Glomerular endothelial cell (primary cell): ENCODE data around the gene PROSER1. TPM values are rescaled to one million over a fixed set of nuclear protein-coding genes. Genes with fewer than 3 reads are reported as not detected.

Experiments used
- total RNA-seq: library from RNA; depleted of rRNA; stranded (reverse); fragments of >200 nt; gene quantifications from 2 replicates; pipeline ENCODE4 v1.2.3, GENCODE V29; 2015

PROSER1 gene
- total RNA-seq, 1 donor from 2014 or later: 21.2 TPM

Other genes starting within 250 kb of the PROSER1 start
- not detected in 2 replicates for gene STOML3, start 47.3 kb downstream of the PROSER1 start, total RNA-seq
- gene NHLRC3, start 367 bp upstream of the PROSER1 start, total RNA-seq: 7.2 and 11.4 TPM in 2 replicates